ENCODE results near the gene NELL2.
"Not testable (repeated sequence)": the region's sequence is repeated elsewhere in the genome, so short reads cannot be mapped to it uniquely, and the experiment has no call there.

Gene NELL2

GRCh38 chr12:44749566-44749965 is 126.5 kb downstream of the NELL2 start:
- no peak overlapping the region for H2BK15ac ChIP-seq (ENCODE audit: low read length)
- no peak overlapping the region for H3K4me3 ChIP-seq (ENCODE audit: low read length in 2 of 2)
- H3K36me3 ChIP-seq (replicated peaks in 1 of 2; ENCODE audit: control insufficient read depth in 2 of 2, insufficient read depth in 2 of 2, low read length in 2 of 2): peaks cover 2 to 34% of the 10 kb centered on the region in 2 donors
- WGBS, 2 donors (ENCODE audit: extremely low coverage in 2 of 2, insufficient read length in 2 of 2, insufficient replicate concordance in 1 of 2): no CpG with 5 or more reads among the region's 6 CpGs
- no peak overlapping the region for H2BK12ac ChIP-seq (ENCODE audit: low read length)
- H3K14ac ChIP-seq (ENCODE audit: low read length): no peak overlapping the region
- H4K8ac ChIP-seq (ENCODE audit: low read depth, low read length): no peak overlapping the region
- H3K27me3 ChIP-seq (ENCODE audit: control insufficient read depth in 3 of 3, insufficient read depth in 3 of 3, low read depth in 1 of 3, low read length in 3 of 3): no peaks in the 10 kb centered on the region
- H3K27ac ChIP-seq (replicated peaks; ENCODE audit: low read length): no peak overlapping the region
- H3K4me2 ChIP-seq (ENCODE audit: insufficient read depth, low read length, poor library complexity, severe bottlenecking): no peak overlapping the region
- no peak overlapping the region for H3K23ac ChIP-seq (ENCODE audit: low read depth, low read length, poor library complexity)
- peaks cover 3 to 9% of the 10 kb centered on the region in 2 donors for H3K4me1 ChIP-seq (ENCODE audit: control insufficient read depth in 2 of 2, insufficient read depth in 1 of 2, low read depth in 1 of 2, low read length in 2 of 2)
- H3K79me1 ChIP-seq (ENCODE audit: low read depth, low read length): no peaks in the 10 kb centered on the region
- H2AFZ ChIP-seq (ENCODE audit: low read length): no peak overlapping the region
- no peak overlapping the region for H2AK5ac ChIP-seq (ENCODE audit: low read depth, low read length)
- H3K9ac ChIP-seq (ENCODE audit: low read depth, low read length, poor library complexity): no peak overlapping the region
- no peak overlapping the region for H2BK5ac ChIP-seq (ENCODE audit: low read length)
- no peak overlapping the region for H3K18ac ChIP-seq (ENCODE audit: low read length)
- H2BK120ac ChIP-seq (ENCODE audit: low read depth, low read length): no peak overlapping the region
- H4K91ac ChIP-seq (ENCODE audit: low read depth, low read length, poor library complexity): no peak overlapping the region
- H3K9me3 ChIP-seq (replicated peaks in 1 of 2; ENCODE audit: control insufficient read depth in 2 of 2, insufficient read depth in 1 of 2, low read depth in 1 of 2, low read length in 2 of 2): peaks cover 0 to 7% of the 10 kb centered on the region in 2 donors
- H3K4ac ChIP-seq (ENCODE audit: low read length): no peak overlapping the region
- DNase-seq (ENCODE audit: low spot score): no peak

- Histone ChIP-seq H4K91ac (ENCODE audit: low read depth, low read length, poor library complexity) (no peak overlapping the region), H3K9me3 (replicated peaks in 1 of 2; ENCODE audit: control insufficient read depth in 2 of 2, insufficient read depth in 1 of 2, low read depth in 1 of 2, low read length in 2 of 2) (peaks cover 0 to 7% of the 10 kb centered on the region in 2 donors), H2BK5ac (ENCODE audit: low read length) (no peak overlapping the region), H3K9ac (ENCODE audit: low read depth, low read length, poor library complexity) (no peak overlapping the region), H3K4me2 (ENCODE audit: insufficient read depth, low read length, poor library complexity, severe bottlenecking) (no peak overlapping the region), H2BK12ac (ENCODE audit: low read length) (no peak overlapping the region), H2BK15ac (ENCODE audit: low read length) (no peak overlapping the region), H4K8ac (ENCODE audit: low read depth, low read length) (no peak overlapping the region), H3K79me1 (ENCODE audit: low read depth, low read length) (no peaks in the 10 kb centered on the region), H3K27ac (replicated peaks; ENCODE audit: low read length) (no peak overlapping the region), H2AK5ac (ENCODE audit: low read depth, low read length) (no peak overlapping the region), H3K27me3 (ENCODE audit: control insufficient read depth in 3 of 3, insufficient read depth in 3 of 3, low read depth in 1 of 3, low read length in 3 of 3) (no peaks in the 10 kb centered on the region), H3K18ac (ENCODE audit: low read length) (no peak overlapping the region), H3K36me3 (replicated peaks in 1 of 2; ENCODE audit: control insufficient read depth in 2 of 2, insufficient read depth in 2 of 2, low read length in 2 of 2) (peaks cover 2 to 34% of the 10 kb centered on the region in 2 donors), H3K4ac (ENCODE audit: low read length) (no peak overlapping the region), H2BK120ac (ENCODE audit: low read depth, low read length) (no peak overlapping the region), H3K4me1 (ENCODE audit: control insufficient read depth in 2 of 2, insufficient read depth in 1 of 2, low read depth in 1 of 2, low read length in 2 of 2) (peaks cover 3 to 9% of the 10 kb centered on the region in 2 donors), H3K4me3 (ENCODE audit: low read length in 2 of 2) (no peak overlapping the region), H2AFZ (ENCODE audit: low read length) (no peak overlapping the region), H3K23ac (ENCODE audit: low read depth, low read length, poor library complexity) (no peak overlapping the region), H3K14ac (ENCODE audit: low read length) (no peak overlapping the region)
- no peak for DNase-seq (ENCODE audit: low spot score)
- no CpG with 5 or more reads among the region's 3 CpGs for WGBS, 2 donors (ENCODE audit: extremely low coverage in 2 of 2, insufficient read length in 2 of 2, insufficient replicate concordance in 1 of 2)
These were observed 127.1 kb downstream of the NELL2 start for GRCh38 chr12:44748950-44749468.

- no CpG with 5 or more reads among the region's 17 CpGs for WGBS, 2 donors (ENCODE audit: extremely low coverage in 2 of 2, insufficient read length in 2 of 2, insufficient replicate concordance in 1 of 2)
- not testable (repeated sequence) for H2AK5ac ChIP-seq (ENCODE audit: low read depth, low read length); H2AFZ ChIP-seq (ENCODE audit: low read length); H2BK120ac ChIP-seq (ENCODE audit: low read depth, low read length); H3K4ac ChIP-seq (ENCODE audit: low read length); H3K23ac ChIP-seq (ENCODE audit: low read depth, low read length, poor library complexity); H3K14ac ChIP-seq (ENCODE audit: low read length); H3K9ac ChIP-seq (ENCODE audit: low read depth, low read length, poor library complexity); H3K4me2 ChIP-seq (ENCODE audit: insufficient read depth, low read length, poor library complexity, severe bottlenecking); H3K4me1 ChIP-seq (ENCODE audit: control insufficient read depth in 2 of 2, insufficient read depth in 1 of 2, low read depth in 1 of 2, low read length in 2 of 2); H3K4me3 ChIP-seq (ENCODE audit: low read length in 2 of 2); H4K91ac ChIP-seq (ENCODE audit: low read depth, low read length, poor library complexity); H3K27me3 ChIP-seq (ENCODE audit: control insufficient read depth in 3 of 3, insufficient read depth in 3 of 3, low read depth in 1 of 3, low read length in 3 of 3); H3K79me1 ChIP-seq (ENCODE audit: low read depth, low read length); H3K18ac ChIP-seq (ENCODE audit: low read length); H2BK5ac ChIP-seq (ENCODE audit: low read length); H2BK15ac ChIP-seq (ENCODE audit: low read length); H2BK12ac ChIP-seq (ENCODE audit: low read length); H3K27ac ChIP-seq (replicated peaks; ENCODE audit: low read length); H4K8ac ChIP-seq (ENCODE audit: low read depth, low read length); DNase-seq (ENCODE audit: low spot score)
- Histone ChIP-seq H3K9me3 (replicated peaks in 1 of 2; ENCODE audit: control insufficient read depth in 2 of 2, insufficient read depth in 1 of 2, low read depth in 1 of 2, low read length in 2 of 2) (peaks cover 0 to 30% of the 10 kb centered on the region in 2 donors), H3K36me3 (replicated peaks in 1 of 2; ENCODE audit: control insufficient read depth in 2 of 2, insufficient read depth in 2 of 2, low read length in 2 of 2) (peaks cover 3 to 38% of the 10 kb centered on the region in 2 donors)
These were observed 134.7 kb downstream of the NELL2 start for GRCh38 chr12:44741292-44741980.

GRCh38 chr12:44738051-44738450 is 138.1 kb downstream of the NELL2 start:
- Histone ChIP-seq H3K36me3 (replicated peaks in 1 of 2; ENCODE audit: control insufficient read depth in 2 of 2, insufficient read depth in 2 of 2, low read length in 2 of 2) (peaks cover 3 to 42% of the 10 kb centered on the region in 2 donors), H4K91ac (ENCODE audit: low read depth, low read length, poor library complexity) (no peak overlapping the region), H3K9me3 (replicated peaks in 1 of 2; ENCODE audit: control insufficient read depth in 2 of 2, insufficient read depth in 1 of 2, low read depth in 1 of 2, low read length in 2 of 2) (peaks cover 0 to 45% of the 10 kb centered on the region in 2 donors), H3K18ac (ENCODE audit: low read length) (no peak overlapping the region), H3K27ac (replicated peaks; ENCODE audit: low read length) (no peak overlapping the region), H2AK5ac (ENCODE audit: low read depth, low read length) (no peak overlapping the region), H3K4me3 (ENCODE audit: low read length in 2 of 2) (no peak overlapping the region), H3K4ac (ENCODE audit: low read length) (no peak overlapping the region), H2BK120ac (ENCODE audit: low read depth, low read length) (no peak overlapping the region), H3K14ac (ENCODE audit: low read length) (no peak overlapping the region), H3K27me3 (ENCODE audit: control insufficient read depth in 3 of 3, insufficient read depth in 3 of 3, low read depth in 1 of 3, low read length in 3 of 3) (no peaks in the 10 kb centered on the region), H2BK12ac (ENCODE audit: low read length) (no peak overlapping the region), H2AFZ (ENCODE audit: low read length) (no peak overlapping the region), H3K23ac (ENCODE audit: low read depth, low read length, poor library complexity) (no peak overlapping the region), H3K4me2 (ENCODE audit: insufficient read depth, low read length, poor library complexity, severe bottlenecking) (no peak overlapping the region), H2BK15ac (ENCODE audit: low read length) (no peak overlapping the region), H3K79me1 (ENCODE audit: low read depth, low read length) (no peaks in the 10 kb centered on the region), H3K9ac (ENCODE audit: low read depth, low read length, poor library complexity) (no peak overlapping the region), H3K4me1 (ENCODE audit: control insufficient read depth in 2 of 2, insufficient read depth in 1 of 2, low read depth in 1 of 2, low read length in 2 of 2) (no peaks in the 10 kb centered on the region), H4K8ac (ENCODE audit: low read depth, low read length) (no peak overlapping the region), H2BK5ac (ENCODE audit: low read length) (no peak overlapping the region)
- DNase-seq (ENCODE audit: low spot score): no peak
- no CpG with 5 or more reads among the region's 1 CpG for WGBS, 2 donors (ENCODE audit: extremely low coverage in 2 of 2, insufficient read length in 2 of 2, insufficient replicate concordance in 1 of 2)
